Kidney epithelial cell (primary cell): ENCODE data around the gene GID8. TPM values are rescaled to one million over a fixed set of nuclear protein-coding genes. Genes with fewer than 3 reads are reported as not detected.

ENCODE experiments used
- DNase-seq: peaks from one replicate; pipeline ENCODE4 v3.0.0-alpha.2; 2010; ENCODE audit warnings: low read depth
- H3K27me3 ChIP-seq: 2 replicates; pipeline ENCODE4 v1.6.0; 2011; ENCODE audit warnings: low read length; ENCODE audit not compliant: control insufficient read depth, insufficient read depth
- H3K36me3 ChIP-seq: 2 replicates; pipeline ENCODE4 v1.5.1; 2011; ENCODE audit warnings: low read length; ENCODE audit not compliant: control insufficient read depth, insufficient read depth
- H3K4me3 ChIP-seq: 2 replicates; pipeline ENCODE4 v1.5.1; 2011; ENCODE audit warnings: low read depth, mild to moderate bottlenecking, control low read depth, low read length
- CTCF ChIP-seq: IDR thresholded peaks from 2 replicates; pipeline ENCODE4 v1.5.1; 2011; ENCODE audit warnings: mild to moderate bottlenecking, moderate library complexity, low read length, control low read depth, inconsistent platforms; ENCODE audit not compliant: insufficient read depth, poor library complexity, severe bottlenecking
- total RNA-seq: library from RNA; depleted of rRNA; stranded (reverse); fragments of >200 nt; gene quantifications from 2 replicates; pipeline ENCODE4 v1.2.3, GENCODE V29; 2015

GID8 gene
- total RNA-seq, 1 donor from 2014 or later = 32.9 TPM

GRCh38 chr20:62916703-62917476 is 21.1 kb upstream of the GID8 start:
- no peak overlapping the region for H3K4me3 ChIP-seq
- no peak for DNase-seq
- no peaks in the 10 kb centered on the region for H3K27me3 ChIP-seq
- peaks cover 3% of the 10 kb centered on the region for H3K36me3 ChIP-seq
- TF ChIP-seq CTCF = no peak

- Histone ChIP-seq H3K4me3 (no peak overlapping the region), H3K36me3 (peaks cover 1% of the 10 kb centered on the region), H3K27me3 (no peaks in the 10 kb centered on the region)
- no peak for DNase-seq
- TF ChIP-seq CTCF = no peak
Observed at GRCh38 chr20:62917720-62918119, 20.2 kb upstream of the GID8 start.

GRCh38 chr20:62918147-62918546 is 19.8 kb upstream of the GID8 start:
- no peak for TF ChIP-seq CTCF
- peaks cover under 1% of the 10 kb centered on the region for H3K36me3 ChIP-seq
- DNase-seq = no peak
- H3K27me3 ChIP-seq = no peaks in the 10 kb centered on the region
- H3K4me3 ChIP-seq = no peak overlapping the region

- Histone ChIP-seq H3K27me3 (no peaks in the 10 kb centered on the region), H3K36me3 (no peaks in the 10 kb centered on the region), H3K4me3 (no peak overlapping the region)
- DNase-seq = no peak
- no peak for TF ChIP-seq CTCF
Observed at GRCh38 chr20:62918831-62919230, 19.1 kb upstream of the GID8 start.

GRCh38 chr20:62920039-62920645 is 17.8 kb upstream of the GID8 start:
- no peak for DNase-seq
- Histone ChIP-seq H3K36me3 (no peaks in the 10 kb centered on the region), H3K27me3 (no peaks in the 10 kb centered on the region), H3K4me3 (no peak overlapping the region)
- no peak for TF ChIP-seq CTCF
